ENCODE measurements around the gene WDR37.

WDR37 gene

DNA sequence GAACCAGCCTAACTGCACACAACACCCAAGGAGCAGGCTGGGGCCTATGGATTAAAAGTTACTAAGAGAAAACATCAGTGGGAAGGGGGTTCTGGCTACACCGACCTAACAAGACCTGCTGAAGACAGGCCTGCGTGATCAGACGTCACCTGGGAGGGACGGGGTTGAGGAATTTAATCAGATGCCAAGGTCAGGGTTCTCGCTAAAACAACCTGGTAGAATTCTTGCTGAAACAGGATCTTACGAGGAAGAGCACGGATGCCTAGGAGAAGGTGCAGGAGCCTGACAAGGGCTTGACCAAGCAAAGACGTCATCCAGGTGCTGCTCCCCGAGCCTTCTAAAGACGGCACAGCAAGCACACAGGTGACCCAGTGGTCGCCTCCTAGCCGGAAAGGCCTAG lies 32.1 kb upstream of the WDR37 start:
- no peaks in the 10 kb centered on the region for H3K27me3 ChIP-seq (ENCODE audit: control insufficient read depth in 1 of 2, insufficient read depth in 1 of 2, low read length in 2 of 2)
- no peak overlapping the region for H2BK15ac ChIP-seq (ENCODE audit: low read depth, poor library complexity, severe bottlenecking)
- no peak overlapping the region for H4K8ac ChIP-seq (ENCODE audit: low read length)
- H3K4me1 ChIP-seq (ENCODE audit: control insufficient read depth, insufficient read depth, low read depth, low read length) = no peaks in the 10 kb centered on the region
- no peak overlapping the region for H2BK120ac ChIP-seq (ENCODE audit: low read depth, low read length)
- H3K4ac ChIP-seq (ENCODE audit: low read depth in 1 of 2, low read length in 2 of 2) = no peak overlapping the region
- no peaks in the 10 kb centered on the region for H3K9me3 ChIP-seq (ENCODE audit: control insufficient read depth, low read length)
- H3K23ac ChIP-seq (ENCODE audit: low read length in 2 of 2) = no peak overlapping the region
- H3K9ac ChIP-seq (ENCODE audit: low read length) = no peak overlapping the region
- no peak overlapping the region for H3K14ac ChIP-seq (ENCODE audit: low read length in 2 of 2)
- H2AK5ac ChIP-seq (ENCODE audit: low read length, severe bottlenecking) = no peak overlapping the region
- no peak overlapping the region for H2BK12ac ChIP-seq (ENCODE audit: low read length in 2 of 2)
- no peak overlapping the region for H4K91ac ChIP-seq (ENCODE audit: low read length)
- H3K4me2 ChIP-seq (ENCODE audit: low read length, poor library complexity, severe bottlenecking) = no peak overlapping the region
- 96% methylated on average over 12 of the region's 12 CpGs for WGBS
- no peak overlapping the region for H3K4me3 ChIP-seq (ENCODE audit: insufficient read depth in 1 of 2, low read depth in 1 of 2, low read length in 2 of 2)
- H3K36me3 ChIP-seq (ENCODE audit: control insufficient read depth in 1 of 2, insufficient read depth in 2 of 2, low read depth in 1 of 2, low read length in 2 of 2) = peaks cover 20 to 26% of the 10 kb centered on the region in 2 experiments
- peaks cover 4% of the 10 kb centered on the region for H3K79me1 ChIP-seq (replicated peaks; ENCODE audit: low read length, poor library complexity, severe bottlenecking)
- no peak overlapping the region for H3K27ac ChIP-seq (ENCODE audit: low read length, poor library complexity, severe bottlenecking)
- H2AFZ ChIP-seq (ENCODE audit: low read depth, low read length) = no peak overlapping the region
- no peak overlapping the region for H2BK5ac ChIP-seq (ENCODE audit: low read depth, low read length, poor library complexity, severe bottlenecking)
- no peak for DNase-seq
- no peak overlapping the region for H3K18ac ChIP-seq (ENCODE audit: low read depth in 1 of 2, low read length in 2 of 2)

DNA sequence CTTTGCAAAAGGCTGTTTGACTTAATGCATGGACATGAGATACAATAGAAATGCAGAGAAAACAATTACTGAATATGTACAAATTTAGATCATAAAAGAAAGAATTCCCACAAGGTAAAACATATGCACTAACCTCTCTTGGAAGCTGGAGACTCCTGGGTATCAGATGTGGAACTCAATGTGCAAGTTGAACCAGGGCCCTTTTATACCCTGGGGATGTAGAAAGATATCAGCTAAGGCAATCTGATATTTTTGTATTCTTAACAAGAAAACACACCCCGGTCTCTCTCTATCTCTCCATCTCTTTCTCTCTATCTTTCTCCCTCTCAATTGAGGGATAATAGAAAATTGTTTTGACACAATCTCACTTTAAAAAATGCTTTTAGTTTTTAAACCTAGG lies 30.5 kb upstream of the WDR37 start, which contains the start of gene IDI2:
TSS of gene IDI2 (minus strand) at position 177 of the 400 bp plus-strand sequence. CDS start 1,136 bp downstream, outside the sequence.
- no peak within 1 kb of the TSS for H3K4ac ChIP-seq (ENCODE audit: low read depth in 1 of 2, low read length in 2 of 2)
- H2BK120ac ChIP-seq (ENCODE audit: low read depth, low read length) = no peak within 1 kb of the TSS
- H3K14ac ChIP-seq (ENCODE audit: low read length in 2 of 2) = no peak within 1 kb of the TSS
- H3K23ac ChIP-seq (ENCODE audit: low read length in 2 of 2) = no peak within 1 kb of the TSS
- H3K27me3 ChIP-seq (ENCODE audit: control insufficient read depth in 1 of 2, insufficient read depth in 1 of 2, low read length in 2 of 2) = no peaks in the 10 kb centered on the region
- no peaks in the 10 kb centered on the region for H3K9me3 ChIP-seq (ENCODE audit: control insufficient read depth, low read length)
- no CpG with 5 or more reads among the region's 1 CpG for WGBS
- no peak within 1 kb of the TSS for H3K4me2 ChIP-seq (ENCODE audit: low read length, poor library complexity, severe bottlenecking)
- H3K9ac ChIP-seq (ENCODE audit: low read length) = no peak within 1 kb of the TSS
- H3K79me1 ChIP-seq (replicated peaks; ENCODE audit: low read length, poor library complexity, severe bottlenecking) = no peaks in the 10 kb centered on the region
- H2AFZ ChIP-seq (ENCODE audit: low read depth, low read length) = no peak within 1 kb of the TSS
- H2AK5ac ChIP-seq (ENCODE audit: low read length, severe bottlenecking) = no peak within 1 kb of the TSS
- H2BK5ac ChIP-seq (ENCODE audit: low read depth, low read length, poor library complexity, severe bottlenecking) = no peak within 1 kb of the TSS
- no peak within 1 kb of the TSS for H3K4me3 ChIP-seq (ENCODE audit: insufficient read depth in 1 of 2, low read depth in 1 of 2, low read length in 2 of 2)
- H3K18ac ChIP-seq (ENCODE audit: low read depth in 1 of 2, low read length in 2 of 2) = no peak within 1 kb of the TSS
- H3K36me3 ChIP-seq (ENCODE audit: control insufficient read depth in 1 of 2, insufficient read depth in 2 of 2, low read depth in 1 of 2, low read length in 2 of 2) = peaks cover 10 to 12% of the 10 kb centered on the region in 2 experiments
- no peak for DNase-seq
- H3K4me1 ChIP-seq (ENCODE audit: control insufficient read depth, insufficient read depth, low read depth, low read length) = no peaks in the 10 kb centered on the region
- H4K8ac ChIP-seq (ENCODE audit: low read length) = no peak within 1 kb of the TSS
- no peak within 1 kb of the TSS for H2BK12ac ChIP-seq (ENCODE audit: low read length in 2 of 2)
- H4K91ac ChIP-seq (ENCODE audit: low read length) = no peak within 1 kb of the TSS
- no peak within 1 kb of the TSS for H3K27ac ChIP-seq (ENCODE audit: low read length, poor library complexity, severe bottlenecking)
- H2BK15ac ChIP-seq (ENCODE audit: low read depth, poor library complexity, severe bottlenecking) = no peak within 1 kb of the TSS

DNA sequence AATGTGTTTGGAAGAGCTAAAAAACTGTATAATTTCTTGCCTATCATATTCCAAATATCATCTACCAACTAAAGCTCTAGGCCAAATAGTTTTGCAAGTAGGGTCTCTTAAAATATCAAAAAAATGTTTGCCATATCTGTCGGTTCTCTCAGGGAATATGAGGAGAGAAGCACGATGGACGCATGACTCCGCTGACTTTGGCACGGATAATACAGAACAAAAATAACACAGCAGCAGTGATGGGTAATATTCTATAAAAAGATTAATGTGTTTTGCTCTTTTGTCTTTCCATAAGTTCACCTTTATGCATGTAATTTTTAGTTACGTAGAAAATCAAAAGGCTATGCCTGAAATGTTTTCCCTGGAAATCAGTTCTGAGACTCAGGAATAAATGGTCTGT lies 29.6 kb upstream of the WDR37 start:
- H4K91ac ChIP-seq (ENCODE audit: low read length) = no peak overlapping the region
- H2BK15ac ChIP-seq (ENCODE audit: low read depth, poor library complexity, severe bottlenecking) = no peak overlapping the region
- H3K23ac ChIP-seq (ENCODE audit: low read length in 2 of 2) = no peak overlapping the region
- H3K4me1 ChIP-seq (ENCODE audit: control insufficient read depth, insufficient read depth, low read depth, low read length) = no peaks in the 10 kb centered on the region
- no peak overlapping the region for H3K4ac ChIP-seq (ENCODE audit: low read depth in 1 of 2, low read length in 2 of 2)
- H3K79me1 ChIP-seq (replicated peaks; ENCODE audit: low read length, poor library complexity, severe bottlenecking) = no peaks in the 10 kb centered on the region
- H3K36me3 ChIP-seq (ENCODE audit: control insufficient read depth in 1 of 2, insufficient read depth in 2 of 2, low read depth in 1 of 2, low read length in 2 of 2) = peaks cover 4 to 12% of the 10 kb centered on the region in 2 experiments
- H3K27ac ChIP-seq (ENCODE audit: low read length, poor library complexity, severe bottlenecking) = no peak overlapping the region
- H2BK5ac ChIP-seq (ENCODE audit: low read depth, low read length, poor library complexity, severe bottlenecking) = no peak overlapping the region
- no peaks in the 10 kb centered on the region for H3K27me3 ChIP-seq (ENCODE audit: control insufficient read depth in 1 of 2, insufficient read depth in 1 of 2, low read length in 2 of 2)
- 97% methylated on average over 6 of the region's 6 CpGs for WGBS
- H3K4me3 ChIP-seq (ENCODE audit: insufficient read depth in 1 of 2, low read depth in 1 of 2, low read length in 2 of 2) = no peak overlapping the region
- H2AK5ac ChIP-seq (ENCODE audit: low read length, severe bottlenecking) = no peak overlapping the region
- H2AFZ ChIP-seq (ENCODE audit: low read depth, low read length) = no peak overlapping the region
- no peak overlapping the region for H2BK120ac ChIP-seq (ENCODE audit: low read depth, low read length)
- no peak overlapping the region for H3K9ac ChIP-seq (ENCODE audit: low read length)
- H2BK12ac ChIP-seq (ENCODE audit: low read length in 2 of 2) = no peak overlapping the region
- no peak overlapping the region for H3K4me2 ChIP-seq (ENCODE audit: low read length, poor library complexity, severe bottlenecking)
- H3K14ac ChIP-seq (ENCODE audit: low read length in 2 of 2) = no peak overlapping the region
- no peak overlapping the region for H3K18ac ChIP-seq (ENCODE audit: low read depth in 1 of 2, low read length in 2 of 2)
- H3K9me3 ChIP-seq (ENCODE audit: control insufficient read depth, low read length) = no peaks in the 10 kb centered on the region
- no peak overlapping the region for H4K8ac ChIP-seq (ENCODE audit: low read length)
- no peak for DNase-seq

DNA sequence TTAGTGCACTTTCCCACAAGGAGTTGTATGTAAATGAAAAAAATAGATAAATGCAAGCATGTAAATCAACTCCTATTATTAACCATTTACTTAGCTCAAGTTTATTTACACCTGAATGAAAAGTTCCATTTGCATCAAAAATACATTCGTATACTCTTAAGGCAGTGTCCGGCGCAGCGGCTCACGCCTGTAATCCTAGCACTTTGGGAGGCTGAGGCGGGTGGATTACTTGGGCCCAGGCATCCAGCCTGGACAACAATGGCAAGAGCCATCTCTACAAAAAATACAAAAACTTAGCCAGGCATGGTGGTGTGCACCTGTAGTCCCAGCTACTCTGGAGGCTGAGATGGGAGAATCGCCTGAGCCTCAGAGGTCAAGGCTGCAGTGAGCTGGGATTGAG lies 26.3 kb upstream of the WDR37 start:
- no peak overlapping the region for H4K91ac ChIP-seq (ENCODE audit: low read length)
- no peak overlapping the region for H2BK12ac ChIP-seq (ENCODE audit: low read length in 2 of 2)
- H3K4ac ChIP-seq (ENCODE audit: low read depth in 1 of 2, low read length in 2 of 2) = no peak overlapping the region
- DNase-seq = no peak
- no peak overlapping the region for H4K8ac ChIP-seq (ENCODE audit: low read length)
- no peak overlapping the region for H3K9ac ChIP-seq (ENCODE audit: low read length)
- no peaks in the 10 kb centered on the region for H3K79me1 ChIP-seq (replicated peaks; ENCODE audit: low read length, poor library complexity, severe bottlenecking)
- H3K9me3 ChIP-seq (ENCODE audit: control insufficient read depth, low read length) = no peaks in the 10 kb centered on the region
- WGBS = 96% methylated on average over 7 of the region's 7 CpGs
- no peak overlapping the region for H3K27ac ChIP-seq (ENCODE audit: low read length, poor library complexity, severe bottlenecking)
- H3K36me3 ChIP-seq (ENCODE audit: control insufficient read depth in 1 of 2, insufficient read depth in 2 of 2, low read depth in 1 of 2, low read length in 2 of 2) = peaks cover 0 to 2% of the 10 kb centered on the region in 2 experiments
- H2BK15ac ChIP-seq (ENCODE audit: low read depth, poor library complexity, severe bottlenecking) = no peak overlapping the region
- H2BK120ac ChIP-seq (ENCODE audit: low read depth, low read length) = no peak overlapping the region
- H3K14ac ChIP-seq (ENCODE audit: low read length in 2 of 2) = no peak overlapping the region
- H3K27me3 ChIP-seq (ENCODE audit: control insufficient read depth in 1 of 2, insufficient read depth in 1 of 2, low read length in 2 of 2) = no peaks in the 10 kb centered on the region
- no peaks in the 10 kb centered on the region for H3K4me1 ChIP-seq (ENCODE audit: control insufficient read depth, insufficient read depth, low read depth, low read length)
- H3K4me2 ChIP-seq (ENCODE audit: low read length, poor library complexity, severe bottlenecking) = no peak overlapping the region
- no peak overlapping the region for H3K23ac ChIP-seq (ENCODE audit: low read length in 2 of 2)
- no peak overlapping the region for H2AK5ac ChIP-seq (ENCODE audit: low read length, severe bottlenecking)
- H2AFZ ChIP-seq (ENCODE audit: low read depth, low read length) = no peak overlapping the region
- no peak overlapping the region for H2BK5ac ChIP-seq (ENCODE audit: low read depth, low read length, poor library complexity, severe bottlenecking)
- no peak overlapping the region for H3K4me3 ChIP-seq (ENCODE audit: insufficient read depth in 1 of 2, low read depth in 1 of 2, low read length in 2 of 2)
- no peak overlapping the region for H3K18ac ChIP-seq (ENCODE audit: low read depth in 1 of 2, low read length in 2 of 2)

Measured in mesenchymal stem cell (in vitro differentiated cells and primary cell).